ENCODE measurements around the gene SLC13A1. TPM values are rescaled to one million over a fixed set of nuclear protein-coding genes. Genes with fewer than 3 reads are reported as not detected.

The SLC13A1 gene
- total RNA-seq, 1 experiment from 2014 or later, result 0.04 TPM

- DNase-seq (ENCODE audit: low spot score) (no peak), ATAC-seq (no peak)
- H3K36me3 Mint-ChIP-seq, result no peaks in the 10 kb centered on the region
- no peaks in the 10 kb centered on the region for H3K4me1 Mint-ChIP-seq
- CTCF ChIA-PET, result no interaction called here
- no peak overlapping the region for H3K4me3 Mint-ChIP-seq
- H3K27ac Mint-ChIP-seq, result no peak overlapping the region
- H3K9me3 Mint-ChIP-seq, result no peaks in the 10 kb centered on the region
- POLR2A ChIA-PET, result no interaction called here
- H3K27me3 Mint-ChIP-seq (ENCODE audit: low read depth), result no peaks in the 10 kb centered on the region; the same call in 1 of the 2 replicates
- TF ChIP-seq, protein P1, sequence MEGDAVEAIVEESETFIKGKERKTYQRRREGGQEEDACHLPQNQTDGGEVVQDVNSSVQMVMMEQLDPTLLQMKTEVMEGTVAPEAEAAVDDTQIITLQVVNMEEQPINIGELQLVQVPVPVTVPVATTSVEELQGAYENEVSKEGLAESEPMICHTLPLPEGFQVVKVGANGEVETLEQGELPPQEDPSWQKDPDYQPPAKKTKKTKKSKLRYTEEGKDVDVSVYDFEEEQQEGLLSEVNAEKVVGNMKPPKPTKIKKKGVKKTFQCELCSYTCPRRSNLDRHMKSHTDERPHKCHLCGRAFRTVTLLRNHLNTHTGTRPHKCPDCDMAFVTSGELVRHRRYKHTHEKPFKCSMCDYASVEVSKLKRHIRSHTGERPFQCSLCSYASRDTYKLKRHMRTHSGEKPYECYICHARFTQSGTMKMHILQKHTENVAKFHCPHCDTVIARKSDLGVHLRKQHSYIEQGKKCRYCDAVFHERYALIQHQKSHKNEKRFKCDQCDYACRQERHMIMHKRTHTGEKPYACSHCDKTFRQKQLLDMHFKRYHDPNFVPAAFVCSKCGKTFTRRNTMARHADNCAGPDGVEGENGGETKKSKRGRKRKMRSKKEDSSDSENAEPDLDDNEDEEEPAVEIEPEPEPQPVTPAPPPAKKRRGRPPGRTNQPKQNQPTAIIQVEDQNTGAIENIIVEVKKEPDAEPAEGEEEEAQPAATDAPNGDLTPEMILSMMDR (IDR thresholded peaks at IDR 0.05), result no peak
Measured at GRCh38 chr7:123140561-123140960, 59.2 kb downstream of the SLC13A1 start.

DNA sequence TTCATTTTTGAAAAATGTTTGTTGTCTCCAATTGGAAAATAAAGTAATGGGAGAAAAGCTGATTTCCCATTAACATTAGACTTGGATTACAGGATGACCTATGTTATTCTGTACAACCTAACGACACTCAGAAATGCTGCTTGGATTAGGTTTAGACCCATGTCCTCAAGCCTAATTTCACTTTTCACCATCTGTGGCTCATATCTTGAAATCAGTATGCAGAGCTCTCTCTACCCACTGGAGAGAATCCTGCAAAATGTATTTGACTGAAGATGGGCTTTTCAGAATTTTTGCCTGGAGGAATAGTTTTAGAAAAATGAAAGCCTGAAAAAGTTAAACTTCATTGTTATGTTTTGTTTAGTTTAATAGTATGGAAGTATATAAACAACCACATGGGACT lies 63.8 kb downstream of the SLC13A1 start:
- ChIA-PET POLR2A (no interaction called here), CTCF (no interaction called here)
- DNase-seq (ENCODE audit: low spot score) (no peak), ATAC-seq (no peak)
- Mint-ChIP-seq H3K4me1 (no peaks in the 10 kb centered on the region), H3K36me3 (no peaks in the 10 kb centered on the region), H3K4me3 (no peak overlapping the region), H3K27me3 (ENCODE audit: low read depth) (no peaks in the 10 kb centered on the region), H3K27ac (no peak overlapping the region), H3K9me3 (no peaks in the 10 kb centered on the region)
- TF ChIP-seq NR3C1 (CRISPR knock-in tag; conservative IDR thresholded peaks at IDR 0.05; ENCODE audit: low read depth) (no peak), USF2 (CRISPR knock-in tag; IDR thresholded peaks at IDR 0.05) (no peak), ZNF532 (CRISPR knock-in tag; IDR thresholded peaks at IDR 0.05; ENCODE audit: borderline replicate concordance) (no peak), ETV6 (CRISPR knock-in tag; IDR thresholded peaks at IDR 0.05) (no peak), SMAD3 (CRISPR knock-in tag; IDR thresholded peaks at IDR 0.05; ENCODE audit: borderline replicate concordance) (no peak), E2F4 (CRISPR knock-in tag; IDR thresholded peaks at IDR 0.05; ENCODE audit: borderline replicate concordance, low read depth) (no peak), JUN (CRISPR knock-in tag; IDR thresholded peaks at IDR 0.05) (no peak), ARID4B (CRISPR knock-in tag; IDR thresholded peaks at IDR 0.05; ENCODE audit: borderline replicate concordance) (no peak), NR1H2 (CRISPR knock-in tag; IDR thresholded peaks at IDR 0.05) (no peak), NR2C2 (CRISPR knock-in tag; IDR thresholded peaks at IDR 0.05) (no peak), MXD4 (CRISPR knock-in tag; IDR thresholded peaks at IDR 0.05; ENCODE audit: borderline replicate concordance) (no peak), GTF2I (CRISPR knock-in tag; conservative IDR thresholded peaks at IDR 0.05) (no peak), ZNF232 (CRISPR knock-in tag; IDR thresholded peaks at IDR 0.05) (no peak), ZNF396 (CRISPR knock-in tag; IDR thresholded peaks at IDR 0.05; ENCODE audit: borderline replicate concordance) (no peak), FOXJ3 (CRISPR knock-in tag; IDR thresholded peaks at IDR 0.05; ENCODE audit: borderline replicate concordance) (no peak), ZNF219 (CRISPR knock-in tag; IDR thresholded peaks at IDR 0.05; ENCODE audit: borderline replicate concordance) (no peak)
- TF ChIP-seq, protein P2, sequence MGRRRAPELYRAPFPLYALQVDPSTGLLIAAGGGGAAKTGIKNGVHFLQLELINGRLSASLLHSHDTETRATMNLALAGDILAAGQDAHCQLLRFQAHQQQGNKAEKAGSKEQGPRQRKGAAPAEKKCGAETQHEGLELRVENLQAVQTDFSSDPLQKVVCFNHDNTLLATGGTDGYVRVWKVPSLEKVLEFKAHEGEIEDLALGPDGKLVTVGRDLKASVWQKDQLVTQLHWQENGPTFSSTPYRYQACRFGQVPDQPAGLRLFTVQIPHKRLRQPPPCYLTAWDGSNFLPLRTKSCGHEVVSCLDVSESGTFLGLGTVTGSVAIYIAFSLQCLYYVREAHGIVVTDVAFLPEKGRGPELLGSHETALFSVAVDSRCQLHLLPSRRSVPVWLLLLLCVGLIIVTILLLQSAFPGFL (CRISPR knock-in tag; IDR thresholded peaks at IDR 0.05; ENCODE audit: borderline replicate concordance), result no peak
- TF ChIP-seq, protein P3, sequence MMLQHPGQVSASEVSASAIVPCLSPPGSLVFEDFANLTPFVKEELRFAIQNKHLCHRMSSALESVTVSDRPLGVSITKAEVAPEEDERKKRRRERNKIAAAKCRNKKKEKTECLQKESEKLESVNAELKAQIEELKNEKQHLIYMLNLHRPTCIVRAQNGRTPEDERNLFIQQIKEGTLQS (CRISPR knock-in tag; conservative IDR thresholded peaks at IDR 0.05), result no peak
- TF ChIP-seq, protein P4, sequence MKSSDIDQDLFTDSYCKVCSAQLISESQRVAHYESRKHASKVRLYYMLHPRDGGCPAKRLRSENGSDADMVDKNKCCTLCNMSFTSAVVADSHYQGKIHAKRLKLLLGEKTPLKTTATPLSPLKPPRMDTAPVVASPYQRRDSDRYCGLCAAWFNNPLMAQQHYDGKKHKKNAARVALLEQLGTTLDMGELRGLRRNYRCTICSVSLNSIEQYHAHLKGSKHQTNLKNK (CRISPR knock-in tag; IDR thresholded peaks at IDR 0.05), result no peak
